ENCODE data around the gene AUTS2.
"Not testable (repeated sequence)": the region's sequence is repeated elsewhere in the genome, so short reads cannot be mapped to it uniquely, and the experiment has no call there.

The AUTS2 gene

GRCh38 chr7:69778138-69778537 is 179.9 kb downstream of the AUTS2 start:
- FAIRE-seq (no peak), DNase-seq (ENCODE audit: insufficient read length, low spot score) (no peak)

GRCh38 chr7:69780379-69780778 is 182.1 kb downstream of the AUTS2 start:
- FAIRE-seq: no peak
- no peak for DNase-seq (ENCODE audit: insufficient read length, low spot score)

GRCh38 chr7:69781412-69781846 is 183.2 kb downstream of the AUTS2 start:
- DNase-seq (ENCODE audit: insufficient read length, low spot score) (no peak), FAIRE-seq (no peak)

GRCh38 chr7:69782917-69783684 is 184.8 kb downstream of the AUTS2 start:
- DNase-seq (ENCODE audit: insufficient read length, low spot score) (no peak), FAIRE-seq (no peak)

GRCh38 chr7:69786130-69786529 is 187.9 kb downstream of the AUTS2 start:
- FAIRE-seq; DNase-seq (ENCODE audit: insufficient read length, low spot score): not testable (repeated sequence)

GRCh38 chr7:69786730-69787395 is 188.6 kb downstream of the AUTS2 start:
- no peak for FAIRE-seq
- no peak for DNase-seq (ENCODE audit: insufficient read length, low spot score)

GRCh38 chr7:69787736-69788431 is 189.6 kb downstream of the AUTS2 start:
- DNase-seq (ENCODE audit: insufficient read length, low spot score) (no peak), FAIRE-seq (no peak)

GRCh38 chr7:69789563-69789962 is 191.3 kb downstream of the AUTS2 start:
- no peak for DNase-seq (ENCODE audit: insufficient read length, low spot score)
- FAIRE-seq: no peak

GRCh38 chr7:69790977-69791724 is 192.9 kb downstream of the AUTS2 start:
- FAIRE-seq (no peak), DNase-seq (ENCODE audit: insufficient read length, low spot score) (no peak)

GRCh38 chr7:69791739-69792138 is 193.5 kb downstream of the AUTS2 start:
- FAIRE-seq (no peak), DNase-seq (ENCODE audit: insufficient read length, low spot score) (no peak)

- DNase-seq (ENCODE audit: insufficient read length, low spot score) (no peak), FAIRE-seq (no peak)
Measured at GRCh38 chr7:69795932-69796331, 197.7 kb downstream of the AUTS2 start.

GRCh38 chr7:69796416-69796815 is 198.1 kb downstream of the AUTS2 start:
- DNase-seq (ENCODE audit: insufficient read length, low spot score) (no peak), FAIRE-seq (no peak)

- no peak for FAIRE-seq
Measured at GRCh38 chr7:69799048-69799697, 200.9 kb downstream of the AUTS2 start.

GRCh38 chr7:69799990-69800389 is 201.7 kb downstream of the AUTS2 start:
- DNase-seq (ENCODE audit: insufficient read length, low spot score): no peak
- no peak for FAIRE-seq

More at GRCh38 chr7:69799048-69799697, 200.9 kb downstream of the AUTS2 start:
- DNase-seq (ENCODE audit: insufficient read length, low spot score): no peak

GRCh38 chr7:69800495-69800894 is 202.2 kb downstream of the AUTS2 start:
- FAIRE-seq (no peak), DNase-seq (ENCODE audit: insufficient read length, low spot score) (no peak)

GRCh38 chr7:69801729-69802682 is 203.7 kb downstream of the AUTS2 start:
- FAIRE-seq (no peak), DNase-seq (ENCODE audit: insufficient read length, low spot score) (no peak)

- peak; percentile 86 for FAIRE-seq
- DNase-seq (ENCODE audit: insufficient read length, low spot score): peak; percentile 12
Measured at GRCh38 chr7:69803699-69804516, 205.6 kb downstream of the AUTS2 start.

- FAIRE-seq: no peak
Measured at GRCh38 chr7:69804962-69805361, 206.7 kb downstream of the AUTS2 start.

More at GRCh38 chr7:69804962-69805361, 206.7 kb downstream of the AUTS2 start:
- no peak for DNase-seq (ENCODE audit: insufficient read length, low spot score)

Data from GM19239 (cell line).